GM12874 (cell line): Measurements from ENCODE around the gene DIAPH2.

Source experiments
- TF ChIP-seq, protein P1 (sequence below): IDR thresholded peaks from 2 replicates; pipeline ENCODE4 v1.5.1; 2011; ENCODE audit warnings: low read depth, mild to moderate bottlenecking, control low read depth, low read length, moderate library complexity; ENCODE audit not compliant: insufficient read depth

Gene DIAPH2

DNA sequence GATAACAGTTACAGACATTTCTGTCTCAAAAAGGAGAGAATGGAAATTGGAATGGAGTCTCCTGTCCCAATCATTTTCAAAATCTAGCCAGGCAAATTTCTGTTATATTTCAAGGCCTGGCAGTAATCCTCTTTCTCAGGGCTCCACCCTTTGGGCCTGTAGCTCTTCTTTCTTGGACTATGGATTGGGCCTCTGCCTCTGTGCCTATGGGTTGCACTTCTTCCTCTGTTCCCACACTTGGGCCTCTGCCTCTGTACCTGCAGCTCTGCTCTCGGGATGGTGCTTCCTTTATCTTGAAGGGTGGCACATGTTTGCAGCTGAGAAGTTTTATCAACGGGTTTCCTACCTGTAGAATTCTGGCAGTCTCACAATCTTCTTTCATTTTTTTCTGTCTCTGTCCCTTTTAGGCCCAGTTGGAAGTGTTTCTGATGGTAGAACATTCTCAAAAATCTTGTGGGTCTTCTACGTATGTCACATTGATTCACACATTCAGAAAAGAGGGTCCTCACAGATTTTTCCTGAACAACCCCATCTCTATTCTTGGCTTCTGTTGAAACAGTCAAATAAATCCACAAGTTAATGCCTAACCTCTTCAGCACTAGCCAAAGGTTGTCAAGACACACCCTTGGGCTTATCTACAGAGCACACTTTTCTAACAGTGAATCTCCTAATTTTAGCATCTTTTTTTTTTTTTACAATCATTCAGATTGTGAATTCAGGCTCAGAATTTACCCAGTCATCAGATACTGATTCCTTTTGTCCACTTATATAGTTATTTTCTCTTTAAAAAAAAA lies 918.0 kb downstream of the DIAPH2 start:
- TF ChIP-seq, protein P1, sequence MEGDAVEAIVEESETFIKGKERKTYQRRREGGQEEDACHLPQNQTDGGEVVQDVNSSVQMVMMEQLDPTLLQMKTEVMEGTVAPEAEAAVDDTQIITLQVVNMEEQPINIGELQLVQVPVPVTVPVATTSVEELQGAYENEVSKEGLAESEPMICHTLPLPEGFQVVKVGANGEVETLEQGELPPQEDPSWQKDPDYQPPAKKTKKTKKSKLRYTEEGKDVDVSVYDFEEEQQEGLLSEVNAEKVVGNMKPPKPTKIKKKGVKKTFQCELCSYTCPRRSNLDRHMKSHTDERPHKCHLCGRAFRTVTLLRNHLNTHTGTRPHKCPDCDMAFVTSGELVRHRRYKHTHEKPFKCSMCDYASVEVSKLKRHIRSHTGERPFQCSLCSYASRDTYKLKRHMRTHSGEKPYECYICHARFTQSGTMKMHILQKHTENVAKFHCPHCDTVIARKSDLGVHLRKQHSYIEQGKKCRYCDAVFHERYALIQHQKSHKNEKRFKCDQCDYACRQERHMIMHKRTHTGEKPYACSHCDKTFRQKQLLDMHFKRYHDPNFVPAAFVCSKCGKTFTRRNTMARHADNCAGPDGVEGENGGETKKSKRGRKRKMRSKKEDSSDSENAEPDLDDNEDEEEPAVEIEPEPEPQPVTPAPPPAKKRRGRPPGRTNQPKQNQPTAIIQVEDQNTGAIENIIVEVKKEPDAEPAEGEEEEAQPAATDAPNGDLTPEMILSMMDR = no peak

DNA sequence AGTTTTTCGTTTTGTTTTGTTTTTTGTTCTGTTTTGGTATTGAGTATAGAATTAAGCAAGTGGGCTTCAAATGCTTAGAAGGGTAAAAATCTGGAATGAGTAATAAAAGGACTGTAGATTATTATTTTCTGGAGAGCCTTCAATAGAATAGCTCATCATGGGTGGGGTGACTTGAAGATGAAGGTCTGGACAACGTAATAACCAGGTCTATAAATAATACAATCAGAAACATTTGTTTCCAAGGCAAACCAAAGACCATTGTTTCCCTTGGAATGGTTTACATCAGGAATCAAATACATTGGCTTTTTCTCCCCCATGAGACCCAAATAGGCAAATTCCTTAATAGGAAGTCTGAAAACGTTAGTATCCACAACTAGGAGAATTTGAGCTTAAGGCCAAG lies 920.6 kb downstream of the DIAPH2 start:
- TF ChIP-seq, protein P1 = no peak

DNA sequence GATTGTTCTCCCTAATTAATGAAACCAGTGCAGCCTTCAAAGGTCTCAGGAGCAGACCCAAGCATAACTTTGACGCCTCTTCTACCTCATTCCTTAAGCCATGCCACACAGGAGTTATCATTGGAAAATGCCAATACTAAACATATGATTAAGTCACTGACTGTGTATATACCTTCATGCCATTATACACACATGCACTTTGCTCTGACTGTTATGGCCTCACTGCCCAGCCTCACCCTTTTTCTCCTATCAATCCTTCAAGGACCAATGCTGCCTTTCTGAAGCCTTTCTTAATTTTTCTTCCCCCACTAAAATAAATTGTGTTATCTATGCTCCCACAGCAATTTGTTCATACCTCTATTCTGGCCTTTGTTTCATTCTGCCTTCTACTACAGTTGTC lies 924.7 kb downstream of the DIAPH2 start:
- TF ChIP-seq, protein P1 = no peak

GRCh38 chrX:97609938-97610337 lies 925.3 kb downstream of the DIAPH2 start:
- TF ChIP-seq, protein P1 = no peak

DNA sequence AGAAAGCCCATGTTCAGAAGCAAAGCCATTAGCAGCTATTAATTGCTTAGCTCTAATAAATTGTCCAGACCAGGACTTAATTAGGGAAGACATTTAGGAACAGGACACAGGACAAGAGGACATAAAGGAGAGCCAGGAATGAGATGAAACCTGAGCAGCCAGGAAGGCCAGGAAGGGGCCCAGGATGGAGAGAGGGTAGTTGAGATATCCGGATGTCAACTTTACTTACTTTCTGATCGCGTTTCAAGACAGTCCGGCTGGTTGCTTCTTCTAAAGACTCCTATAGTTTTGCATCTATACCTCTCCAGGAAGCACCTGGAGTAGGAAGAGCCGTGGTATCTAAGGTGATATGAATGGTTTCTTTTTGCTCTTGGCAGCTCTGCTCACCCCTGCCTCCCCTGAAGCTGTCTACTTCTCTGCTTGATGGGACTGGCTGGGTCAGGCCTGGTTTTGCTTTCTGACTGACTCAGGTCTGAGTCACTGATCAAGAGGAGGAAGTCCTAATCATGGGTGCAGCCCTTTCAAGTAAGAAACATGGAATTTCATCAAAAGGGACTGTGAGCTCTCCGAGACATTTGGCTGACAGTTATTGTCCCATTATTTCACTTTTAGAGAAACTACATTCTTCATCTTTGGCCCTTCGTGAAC lies 932.4 kb downstream of the DIAPH2 start:
- TF ChIP-seq, protein P1 = no peak

GRCh38 chrX:97619499-97619898 lies 934.9 kb downstream of the DIAPH2 start:
- TF ChIP-seq, protein P1 = no peak

GRCh38 chrX:97622111-97622510 lies 937.5 kb downstream of the DIAPH2 start:
- TF ChIP-seq, protein P1 = no peak
